H9 (cell line): Measurements from ENCODE around the gene MGLL. TPM values are rescaled to one million over a fixed set of nuclear protein-coding genes. Genes with fewer than 3 reads are reported as not detected.

ENCODE experiments used
- DNase-seq: peaks from one replicate; pipeline ENCODE4 v3.0.0-alpha.2; 2017
- H2AFZ ChIP-seq: one replicate; pipeline ENCODE4 v1.6.1; 2013; ENCODE audit warnings: mild to moderate bottlenecking, low read length, control low read depth, moderate library complexity
- H2AK5ac ChIP-seq: 2 replicates; pipeline ENCODE4 v1.6.1; 2013; ENCODE audit warnings: low read length, control low read depth, mixed read lengths; ENCODE audit not compliant: insufficient read length
- H2BK120ac ChIP-seq: one replicate; pipeline ENCODE4 v1.6.1; 2013; ENCODE audit warnings: low read depth, mild to moderate bottlenecking, low read length, control low read depth, inconsistent platforms; ENCODE audit not compliant: poor library complexity, severe bottlenecking
- H2BK12ac ChIP-seq: 2 replicates; pipeline ENCODE4 v1.6.1; 2013; ENCODE audit warnings: low read length, control low read depth, mixed read lengths, low read depth; ENCODE audit not compliant: insufficient read length
- H2BK15ac ChIP-seq: 2 replicates; pipeline ENCODE4 v1.6.1; 2013; ENCODE audit warnings: low read depth, low read length, control low read depth
- H2BK20ac ChIP-seq: one replicate; pipeline ENCODE4 v1.6.1; 2013; ENCODE audit warnings: low read depth, mild to moderate bottlenecking, low read length, control low read depth, inconsistent platforms; ENCODE audit not compliant: poor library complexity, severe bottlenecking
- H2BK5ac ChIP-seq: 2 replicates; pipeline ENCODE4 v1.6.1; 2013; ENCODE audit warnings: low read length, control low read depth, mixed read lengths; ENCODE audit not compliant: insufficient read length
- H3K14ac ChIP-seq: 2 replicates; pipeline ENCODE4 v1.6.1; 2013; ENCODE audit warnings: low read length, control low read depth; ENCODE audit not compliant: insufficient read depth
- H3K18ac ChIP-seq: 2 replicates; pipeline ENCODE4 v1.6.1; 2013; ENCODE audit warnings: low read depth, mild to moderate bottlenecking, mixed read lengths, low read length, control low read depth; ENCODE audit not compliant: insufficient read length
- H3K23ac ChIP-seq: 2 replicates; pipeline ENCODE4 v1.6.1; 2013; ENCODE audit warnings: low read length, control low read depth, mixed read lengths, low read depth; ENCODE audit not compliant: insufficient read length
- H3K23me2 ChIP-seq: 2 replicates; pipeline ENCODE4 v1.6.1; 2013; ENCODE audit warnings: low read depth, mild to moderate bottlenecking, mixed read lengths, low read length, control low read depth; ENCODE audit not compliant: insufficient read length, poor library complexity, severe bottlenecking
- H3K27ac ChIP-seq: 2 replicates; pipeline ENCODE4 v1.5.1; 2013; ENCODE audit warnings: low read length, control low read depth, mixed read lengths, low read depth; ENCODE audit not compliant: insufficient read length
- H3K27me3 ChIP-seq: 2 replicates; pipeline ENCODE4 v1.6.1; 2013; ENCODE audit warnings: low read length, control low read depth, inconsistent platforms; ENCODE audit not compliant: insufficient read depth
- H3K4ac ChIP-seq: 2 replicates; pipeline ENCODE4 v1.6.1; 2013; ENCODE audit warnings: low read depth, mild to moderate bottlenecking, control low read depth, inconsistent platforms, low read length, moderate library complexity
- H3K4me1 ChIP-seq: 2 replicates; pipeline ENCODE4 v1.6.1; 2013; ENCODE audit warnings: low read length, control low read depth, inconsistent platforms; ENCODE audit not compliant: insufficient read depth
- H3K4me2 ChIP-seq: 2 replicates; pipeline ENCODE4 v1.6.1; 2013; ENCODE audit warnings: low read length, control low read depth, mixed read lengths; ENCODE audit not compliant: insufficient read length, insufficient read depth
- H3K56ac ChIP-seq: 2 replicates; pipeline ENCODE4 v1.6.1; 2013; ENCODE audit warnings: low read depth, mild to moderate bottlenecking, mixed read lengths, low read length, control low read depth; ENCODE audit not compliant: insufficient read length
- H3K79me1 ChIP-seq: 2 replicates; pipeline ENCODE4 v1.6.1; 2013; ENCODE audit warnings: low read depth, mild to moderate bottlenecking, moderate library complexity, low read length, control low read depth, inconsistent platforms; ENCODE audit not compliant: insufficient read depth, poor library complexity, severe bottlenecking
- H3K79me2 ChIP-seq: 2 replicates; pipeline ENCODE4 v1.6.1; 2013; ENCODE audit warnings: low read length, control low read depth, inconsistent platforms; ENCODE audit not compliant: insufficient read depth
- H3K9ac ChIP-seq: 2 replicates; pipeline ENCODE4 v1.6.1; 2013; ENCODE audit warnings: low read length, control low read depth, mixed read lengths; ENCODE audit not compliant: insufficient read length; ENCODE audit errors: extremely low read depth
- H3K9me3 ChIP-seq: one replicate; pipeline ENCODE4 v1.6.1; 2013; ENCODE audit warnings: low read depth, low read length, inconsistent platforms; ENCODE audit not compliant: control insufficient read depth
- H3T11ph ChIP-seq: one replicate; pipeline ENCODE4 v1.6.1; 2013; ENCODE audit warnings: mild to moderate bottlenecking, low read length, control low read depth, inconsistent platforms
- H4K20me1 ChIP-seq: one replicate; pipeline ENCODE4 v1.6.1; 2013; ENCODE audit not compliant: control insufficient read depth, insufficient read length, insufficient read depth
- H4K5ac ChIP-seq: 2 replicates; pipeline ENCODE4 v1.6.1; 2013; ENCODE audit warnings: low read depth, mild to moderate bottlenecking, mixed read lengths, low read length, control low read depth; ENCODE audit not compliant: insufficient read length
- H4K8ac ChIP-seq: replicated peaks from 2 replicates; pipeline ENCODE4 v1.6.1; 2013; ENCODE audit warnings: low read length, control low read depth, mixed read lengths, low read depth; ENCODE audit not compliant: insufficient read length
- H4K91ac ChIP-seq: 2 replicates; pipeline ENCODE4 v1.6.1; 2013; ENCODE audit warnings: low read depth, mild to moderate bottlenecking, moderate library complexity, mixed read lengths, low read length, control low read depth; ENCODE audit not compliant: insufficient read length
- H3K27ac Mint-ChIP-seq, 3 experiments: 2 replicates in 2 of 3; 3 replicates in 1 of 3; pipeline ENCODE4 v1.8.0; 2020 to 2021; ENCODE audit warnings: mixed read lengths in 3 of 3, mild to moderate bottlenecking in 1 of 3, moderate library complexity in 1 of 3
- H3K27me3 Mint-ChIP-seq: 2 replicates; pipeline ENCODE4 v1.8.0; 2021; ENCODE audit warnings: low read depth, mild to moderate bottlenecking, moderate library complexity, mixed read lengths
- H3K36me3 Mint-ChIP-seq, 3 experiments: 2 replicates in 2 of 3; 3 replicates in 1 of 3; pipeline ENCODE4 v1.8.0; 2020 to 2021; ENCODE audit warnings: low read depth in 3 of 3, mixed read lengths in 3 of 3; ENCODE audit not compliant: insufficient read depth in 1 of 3
- H3K4me1 Mint-ChIP-seq, 2 experiments: 2 replicates each; pipeline ENCODE4 v1.8.0; 2020; ENCODE audit warnings: mixed read lengths in 2 of 2
- H3K4me3 Mint-ChIP-seq, 2 experiments: 2 replicates in 1 of 2; 3 replicates in 1 of 2; pipeline ENCODE4 v1.8.0; 2020 to 2021; ENCODE audit warnings: mild to moderate bottlenecking in 2 of 2, mixed read lengths in 2 of 2, moderate library complexity in 1 of 2
- H3K9me3 Mint-ChIP-seq, 2 experiments: 2 replicates in 1 of 2; 3 replicates in 1 of 2; pipeline ENCODE4 v1.8.0; 2020; ENCODE audit warnings: mild to moderate bottlenecking in 2 of 2, mixed read lengths in 2 of 2, moderate library complexity in 1 of 2
- CTCF ChIP-seq: fragments of 200-600 bp; sonication (generic); conservative IDR thresholded peaks from 3 replicates; pipeline ENCODE4 v1.8.0; 2021; ENCODE audit warnings: antibody characterized with exemption, mild to moderate bottlenecking
- WGBS: extraction: QIAGEN DNeasy Blood & Tissue Kit; methylation state at CpG from one replicate; pipeline ENCODE4 v1.1.7; 2013; ENCODE audit warnings: missing lambda C conversion rate, low lambda C conversion rate, mixed read lengths; ENCODE audit not compliant: insufficient read length; ENCODE audit errors: extremely low coverage; 5-methylcytosine and 5-hydroxymethylcytosine counted together
- total RNA-seq: library from RNA; stranded (reverse); gene quantifications from 2 replicates; pipeline ENCODE4 v1.2.1, GENCODE V29; 2021

The MGLL gene
- total RNA-seq, 1 experiment from 2014 or later: 0.11 TPM

GRCh38 chr3:127789990-127790881 is 32.1 kb downstream of the MGLL start:
- no peak overlapping the region for H2BK15ac ChIP-seq
- H2BK5ac ChIP-seq: no peak overlapping the region
- no peaks in the 10 kb centered on the region for H3K4me1 ChIP-seq
- no peak overlapping the region for H3K56ac ChIP-seq
- H3K23me2 ChIP-seq: no peaks in the 10 kb centered on the region
- peaks cover 9 to 13% of the 10 kb centered on the region in 2 experiments for H3K4me1 Mint-ChIP-seq
- H3K4me2 ChIP-seq: no peak overlapping the region
- H3K79me1 ChIP-seq: no peaks in the 10 kb centered on the region
- no peaks in the 10 kb centered on the region for H3K79me2 ChIP-seq
- no peak overlapping the region for H2AK5ac ChIP-seq
- no peaks in the 10 kb centered on the region for H3K36me3 Mint-ChIP-seq
- H4K91ac ChIP-seq: no peak overlapping the region
- no peak overlapping the region for H2AFZ ChIP-seq
- no peak overlapping the region for H3K4me3 Mint-ChIP-seq
- H3K14ac ChIP-seq: no peak overlapping the region
- no peak overlapping the region for H3K23ac ChIP-seq
- no peak overlapping the region for H3T11ph ChIP-seq
- no peak for TF ChIP-seq CTCF
- H3K4ac ChIP-seq: no peak overlapping the region
- no peak overlapping the region for H3K27ac ChIP-seq
- no CpG with 5 or more reads among the region's 19 CpGs for WGBS
- no peaks in the 10 kb centered on the region; a peak in 1 of 5 replicates for H3K9me3 Mint-ChIP-seq
- H4K5ac ChIP-seq: no peak overlapping the region
- H3K9ac ChIP-seq: no peak overlapping the region
- DNase-seq: no peak
- H3K9me3 ChIP-seq: no peaks in the 10 kb centered on the region
- H2BK12ac ChIP-seq: no peak overlapping the region
- H3K18ac ChIP-seq: no peak overlapping the region
- no peak overlapping the region for H3K27ac Mint-ChIP-seq
- no peaks in the 10 kb centered on the region for H4K20me1 ChIP-seq
- H4K8ac ChIP-seq: no peak overlapping the region
- H2BK120ac ChIP-seq: no peak overlapping the region
- no peaks in the 10 kb centered on the region for H3K27me3 ChIP-seq
- peaks cover 1% of the 10 kb centered on the region; the same call in 1 of the 2 replicates for H3K27me3 Mint-ChIP-seq
- no peak overlapping the region for H2BK20ac ChIP-seq
